Tibial nerve (tissue), 4 donors: Measurements from ENCODE around the gene AKNA.

Source experiments
- EP300 ChIP-seq, 2 donors: sonication (generic); formaldehyde crosslinking; IDR thresholded peaks; one replicate each; pipeline ENCODE4 v1.6.1; 2017; ENCODE audit warnings: antibody characterized with exemption in 2 of 2, mild to moderate bottlenecking in 1 of 2
- POLR2A ChIP-seq, 2 donors: fragments of 450-650 bp; IDR thresholded peaks; one replicate each; pipeline ENCODE4 v1.6.1; 2017; ENCODE audit warnings: antibody characterized with exemption in 2 of 2, mild to moderate bottlenecking in 2 of 2, moderate library complexity in 2 of 2
- TF ChIP-seq, protein P1 (sequence below), 5 experiments: fragments of 200-600 bp in 3 of 5; fragments of 450-650 bp in 2 of 5; sonication (generic) in 3 of 5; IDR thresholded peaks; one replicate each; pipeline ENCODE4 v1.5.1; 2016 to 2019; ENCODE audit warnings: antibody characterized with exemption in 5 of 5, mild to moderate bottlenecking in 3 of 5, moderate library complexity in 2 of 5

DNA sequence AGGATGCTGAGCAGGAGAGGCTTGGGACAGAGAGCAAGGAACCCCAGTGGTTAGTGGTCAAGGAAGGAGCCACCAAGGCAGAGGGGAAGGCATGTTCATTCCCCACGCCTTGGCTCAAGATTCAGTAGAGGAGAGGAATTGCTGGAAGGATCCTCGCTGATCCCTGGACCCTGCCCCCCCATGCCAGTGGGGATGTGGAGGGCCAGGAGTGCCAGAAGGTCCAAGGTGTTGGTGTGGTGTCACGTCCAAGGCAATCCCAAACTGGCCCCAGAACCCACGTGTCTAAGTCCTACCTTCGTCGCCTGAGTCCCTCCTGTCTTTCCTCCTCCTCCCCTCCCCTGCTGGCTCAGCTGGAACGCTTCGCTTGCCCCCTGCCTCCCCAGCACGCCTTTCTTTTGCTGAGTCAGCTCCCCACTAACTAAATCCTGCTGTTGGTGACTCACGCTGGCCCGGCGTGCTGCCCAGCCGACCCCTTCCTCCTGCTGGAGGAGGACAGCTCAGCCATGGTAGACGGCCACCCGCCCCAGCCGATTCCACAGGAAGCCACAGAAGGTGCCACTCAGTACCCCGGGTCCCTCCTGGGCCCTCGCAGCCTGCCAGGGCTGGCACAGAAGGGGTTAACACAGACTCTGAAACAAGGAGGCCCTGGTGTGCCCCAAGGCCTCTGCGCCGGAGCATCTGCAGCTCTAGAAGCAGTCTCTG lies 102.5 kb downstream of the AKNA start:
- no peak for TF ChIP-seq EP300 (IDR thresholded peaks at IDR 0.05)
- TF ChIP-seq, protein P1, sequence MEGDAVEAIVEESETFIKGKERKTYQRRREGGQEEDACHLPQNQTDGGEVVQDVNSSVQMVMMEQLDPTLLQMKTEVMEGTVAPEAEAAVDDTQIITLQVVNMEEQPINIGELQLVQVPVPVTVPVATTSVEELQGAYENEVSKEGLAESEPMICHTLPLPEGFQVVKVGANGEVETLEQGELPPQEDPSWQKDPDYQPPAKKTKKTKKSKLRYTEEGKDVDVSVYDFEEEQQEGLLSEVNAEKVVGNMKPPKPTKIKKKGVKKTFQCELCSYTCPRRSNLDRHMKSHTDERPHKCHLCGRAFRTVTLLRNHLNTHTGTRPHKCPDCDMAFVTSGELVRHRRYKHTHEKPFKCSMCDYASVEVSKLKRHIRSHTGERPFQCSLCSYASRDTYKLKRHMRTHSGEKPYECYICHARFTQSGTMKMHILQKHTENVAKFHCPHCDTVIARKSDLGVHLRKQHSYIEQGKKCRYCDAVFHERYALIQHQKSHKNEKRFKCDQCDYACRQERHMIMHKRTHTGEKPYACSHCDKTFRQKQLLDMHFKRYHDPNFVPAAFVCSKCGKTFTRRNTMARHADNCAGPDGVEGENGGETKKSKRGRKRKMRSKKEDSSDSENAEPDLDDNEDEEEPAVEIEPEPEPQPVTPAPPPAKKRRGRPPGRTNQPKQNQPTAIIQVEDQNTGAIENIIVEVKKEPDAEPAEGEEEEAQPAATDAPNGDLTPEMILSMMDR (IDR thresholded peaks at IDR 0.05) = no peak
- TF ChIP-seq POLR2A (IDR thresholded peaks at IDR 0.05) = no peak
